H1 (cell line): Measurements from ENCODE around the gene VSX1. TPM values are rescaled to one million over a fixed set of nuclear protein-coding genes. Genes with fewer than 3 reads are reported as not detected.

Experiments
- CTCF ChIA-PET: fragments of 300-600 bp; sonication (Branson Sonifier 250); formaldehyde crosslinking; loops from one replicate; lab custom pipeline; 2021; ENCODE audit not compliant: partially characterized antibody; lab: Charles Lee
- POLR2A ChIA-PET: fragments of 300-600 bp; sonication (Branson Sonifier 250); formaldehyde crosslinking; loops from one replicate; lab custom pipeline; 2021; ENCODE audit warnings: inconsistent platforms; ENCODE audit not compliant: partially characterized antibody; lab: Charles Lee
- DNase-seq, 2 experiments: peaks; one replicate each; pipeline versions ENCODE4 v3.0.0 to v3.0.0-alpha.2; 2010 to 2022; ENCODE audit warnings: low spot score in 2 of 2, low read depth in 1 of 2, mixed read lengths in 1 of 2
- FAIRE-seq: peaks from 2 replicates; lab custom pipeline; 2011; peaks lifted over from hg19 to GRCh38; lab: Jason Lieb, UNC
- H2AFZ ChIP-seq: 2 replicates; pipeline ENCODE4 v1.8.1; 2012; ENCODE audit warnings: low read length, inconsistent platforms
- H2AK5ac ChIP-seq: 2 replicates; pipeline ENCODE4 v1.6.1; 2013; ENCODE audit warnings: low read depth, low read length
- H2BK120ac ChIP-seq: replicated peaks from 2 replicates; pipeline ENCODE3; 2013; ENCODE audit warnings: low read depth, low read length, inconsistent platforms
- H2BK12ac ChIP-seq: 2 replicates; pipeline ENCODE4 v1.6.1; 2013; ENCODE audit warnings: low read depth, low read length
- H2BK15ac ChIP-seq: 2 replicates; pipeline ENCODE4 v1.6.1; 2013; ENCODE audit warnings: low read length
- H2BK20ac ChIP-seq: 2 replicates; pipeline ENCODE4 v1.6.1; 2013; ENCODE audit warnings: low read length
- H2BK5ac ChIP-seq: 2 replicates; pipeline ENCODE4 v1.6.1; 2013; ENCODE audit warnings: low read depth, low read length
- H3K14ac ChIP-seq: 2 replicates; pipeline ENCODE4 v1.6.1; 2013; ENCODE audit warnings: inconsistent platforms; ENCODE audit not compliant: insufficient read length
- H3K18ac ChIP-seq: 2 replicates; pipeline ENCODE4 v1.6.1; 2013; ENCODE audit warnings: low read length; ENCODE audit errors: extremely low read depth
- H3K23ac ChIP-seq: 2 replicates; pipeline ENCODE4 v1.6.1; 2013; ENCODE audit warnings: inconsistent platforms; ENCODE audit not compliant: insufficient read length
- H3K23me2 ChIP-seq: 2 replicates; pipeline ENCODE4 v1.6.1; 2013; ENCODE audit warnings: low read depth, low read length
- H3K27ac ChIP-seq: 2 replicates; pipeline ENCODE4 v1.6.1; 2011; ENCODE audit warnings: low read depth, low read length, inconsistent platforms
- H3K27me3 ChIP-seq, 4 experiments: replicated peaks in 1 of 4; 1 replicate in 1 of 4; 2 replicates in 3 of 4; pipeline versions ENCODE4 v1.6.1 to v1.8.1; 2011 to 2013; ENCODE audit warnings: low read length in 3 of 4, mild to moderate bottlenecking in 3 of 4, inconsistent platforms in 2 of 4, mixed read lengths in 2 of 4, moderate library complexity in 1 of 4; ENCODE audit not compliant: control insufficient read depth in 3 of 4, insufficient read depth in 3 of 4; ENCODE audit errors: extremely low read depth in 1 of 4
- H3K36me3 ChIP-seq, 4 experiments: 2 replicates each; pipeline versions ENCODE4 v1.6.1 to v1.8.1; 2011 to 2013; ENCODE audit warnings: mild to moderate bottlenecking in 4 of 4, low read length in 3 of 4, moderate library complexity in 2 of 4, control low read depth in 1 of 4, inconsistent platforms in 1 of 4; ENCODE audit not compliant: insufficient read depth in 4 of 4, control insufficient read depth in 2 of 4
- H3K4ac ChIP-seq: replicated peaks from 2 replicates; pipeline ENCODE3; 2013; ENCODE audit warnings: low read length, low read depth, mixed read lengths, inconsistent platforms; ENCODE audit not compliant: insufficient read length
- H3K4me1 ChIP-seq, 4 experiments: replicated peaks in 1 of 4; 1 replicate in 1 of 4; 2 replicates in 3 of 4; pipeline versions ENCODE4 v1.6.1 to v1.8.1; 2011 to 2013; ENCODE audit warnings: low read length in 3 of 4, inconsistent platforms in 2 of 4, mixed read lengths in 1 of 4; ENCODE audit not compliant: insufficient read depth in 4 of 4, control insufficient read depth in 3 of 4
- H3K4me2 ChIP-seq, 2 experiments: 2 replicates each; pipeline versions ENCODE4 v1.6.1 to v1.8.1; 2011 to 2013; ENCODE audit warnings: low read depth in 2 of 2, low read length in 2 of 2, control low read depth in 1 of 2, inconsistent platforms in 1 of 2, mild to moderate bottlenecking in 1 of 2; ENCODE audit not compliant: insufficient read depth in 1 of 2
- H3K4me3 ChIP-seq, 4 experiments: fragments of 200-600, 300-600 bp in 1 of 4; sonication (generic), shearing (Covaris generic), sonication (Bioruptor Twin) in 1 of 4; 2 replicates each; pipeline versions ENCODE4 v1.5.1 to v1.8.1; 2011 to 2016; ENCODE audit warnings: low read length in 4 of 4, low read depth in 3 of 4, control low read depth in 2 of 4, inconsistent platforms in 2 of 4, mild to moderate bottlenecking in 2 of 4, mixed read lengths in 1 of 4, moderate library complexity in 1 of 4; ENCODE audit not compliant: insufficient read depth in 2 of 4; ENCODE audit errors: extremely low read depth in 1 of 4
- H3K56ac ChIP-seq: replicated peaks from 2 replicates; pipeline ENCODE3; 2013; ENCODE audit warnings: low read depth, mild to moderate bottlenecking, mixed read lengths, low read length, inconsistent platforms; ENCODE audit not compliant: insufficient read length
- H3K79me1 ChIP-seq: 2 replicates; pipeline ENCODE4 v1.6.1; 2013; ENCODE audit warnings: low read depth, low read length, control low read depth
- H3K79me2 ChIP-seq, 2 experiments: 2 replicates each; pipeline versions ENCODE4 v1.6.1 to v1.8.1; 2012 to 2013; ENCODE audit warnings: low read length in 2 of 2, mild to moderate bottlenecking in 2 of 2, inconsistent platforms in 1 of 2; ENCODE audit not compliant: insufficient read depth in 2 of 2, control insufficient read depth in 1 of 2
- H3K9ac ChIP-seq, 4 experiments: replicated peaks in 1 of 4; 1 replicate in 1 of 4; 2 replicates in 3 of 4; pipeline versions ENCODE4 v1.6.1 to v1.8.1; 2011 to 2013; ENCODE audit warnings: low read depth in 3 of 4, low read length in 3 of 4, control low read depth in 2 of 4, mild to moderate bottlenecking in 2 of 4, moderate library complexity in 2 of 4, inconsistent platforms in 1 of 4; ENCODE audit errors: extremely low read depth in 1 of 4
- H3K9me3 ChIP-seq, 2 experiments: 2 replicates each; pipeline versions ENCODE4 v1.6.1 to v1.8.1; 2012 to 2013; ENCODE audit warnings: mild to moderate bottlenecking in 2 of 2, moderate library complexity in 2 of 2, control low read depth in 1 of 2, inconsistent platforms in 1 of 2, low read depth in 1 of 2, low read length in 1 of 2, mixed read lengths in 1 of 2; ENCODE audit not compliant: insufficient read depth in 2 of 2
- H4K20me1 ChIP-seq, 2 experiments: replicated peaks in 1 of 2; 2 replicates each; pipeline versions ENCODE3 to v1.8.1; 2011 to 2013; ENCODE audit warnings: inconsistent platforms in 2 of 2, low read length in 2 of 2, mild to moderate bottlenecking in 1 of 2; ENCODE audit not compliant: insufficient read depth in 2 of 2, control insufficient read depth in 1 of 2
- H4K5ac ChIP-seq: 2 replicates; pipeline ENCODE4 v1.6.1; 2013; ENCODE audit warnings: low read length, low read depth, mixed read lengths, inconsistent platforms; ENCODE audit not compliant: insufficient read length
- H4K8ac ChIP-seq: 2 replicates; pipeline ENCODE4 v1.8.0; 2013; ENCODE audit warnings: mild to moderate bottlenecking, moderate library complexity, low read length, inconsistent platforms; ENCODE audit not compliant: insufficient read depth; ENCODE audit errors: extremely low read depth
- H4K91ac ChIP-seq: replicated peaks from 2 replicates; pipeline ENCODE3; 2013; ENCODE audit warnings: low read length, mixed read lengths, inconsistent platforms; ENCODE audit not compliant: insufficient read length
- CBX5 ChIP-seq: fragments of 300-800, 300-1000 bp; sonication (generic); IDR thresholded peaks from 2 replicates; pipeline ENCODE4 v1.7.1; 2016; ENCODE audit warnings: antibody characterized with exemption, low read length, low read depth
- CBX8 ChIP-seq: fragments of 300-800, 300-1000 bp; sonication (generic); IDR thresholded peaks from 2 replicates; pipeline ENCODE4 v1.7.1; 2016; ENCODE audit warnings: low read depth, low read length, borderline replicate concordance
- CHD2 ChIP-seq: IDR thresholded peaks from 2 replicates; pipeline ENCODE4 v1.6.1; 2012; ENCODE audit warnings: low read length, improper control_type of control experiment
- GTF2F1 ChIP-seq: IDR thresholded peaks from 2 replicates; pipeline ENCODE4 v1.6.1; 2012; ENCODE audit warnings: low read depth, low read length, improper control_type of control experiment, borderline replicate concordance
- JUN ChIP-seq: IDR thresholded peaks from 2 replicates; pipeline ENCODE4 v1.6.1; 2011; ENCODE audit warnings: low read depth, mild to moderate bottlenecking, improper control_type of control experiment, low read length
- JUND ChIP-seq: IDR thresholded peaks from 2 replicates; pipeline ENCODE4 v1.6.1; 2011; ENCODE audit warnings: mild to moderate bottlenecking, improper control_type of control experiment, low read length
- POU5F1 ChIP-seq: IDR thresholded peaks from 2 replicates; pipeline ENCODE4 v1.6.1; 2011; ENCODE audit warnings: low read depth, mild to moderate bottlenecking, low read length, moderate library complexity
- RNF2 ChIP-seq: fragments of 200-900, 300-1000 bp; sonication (generic); IDR thresholded peaks from 2 replicates; pipeline ENCODE4 v1.7.1; 2016; ENCODE audit warnings: borderline replicate concordance, low read depth, mild to moderate bottlenecking, antibody characterized with exemption, low read length; ENCODE audit not compliant: poor library complexity, severe bottlenecking; ENCODE audit errors: missing control alignments
- SIN3A ChIP-seq, 2 experiments: IDR thresholded peaks in 1 of 2; conservative IDR thresholded peaks in 1 of 2; 2 replicates each; pipeline ENCODE4 v1.6.1; 2011 to 2012; ENCODE audit warnings: low read length in 2 of 2, improper control_type of control experiment in 1 of 2, low read depth in 1 of 2, mild to moderate bottlenecking in 1 of 2
- SIRT6 ChIP-seq: IDR thresholded peaks from one replicate; pipeline ENCODE4 v1.7.1; 2012; ENCODE audit warnings: low read length, inconsistent platforms
- SUZ12 ChIP-seq: fragments of 200-600 bp; sonication (generic); IDR thresholded peaks from 2 replicates; pipeline ENCODE4 v1.6.1; 2012; ENCODE audit warnings: mild to moderate bottlenecking, inconsistent platforms, low read length, moderate library complexity, mixed read lengths
- TBP ChIP-seq: IDR thresholded peaks from 2 replicates; pipeline ENCODE4 v1.6.1; 2011; ENCODE audit warnings: low read depth, low read length, improper control_type of control experiment
- TCF12 ChIP-seq: IDR thresholded peaks from 2 replicates; pipeline ENCODE4 v1.6.1; 2011; ENCODE audit warnings: low read depth, mild to moderate bottlenecking, low read length
- WGBS, 2 experiments: shearing (Covaris generic) in 1 of 2; methylation state at CpG; one replicate each; pipeline versions ENCODE4 v1.1.6 to v1.1.7; 2013 to 2015; ENCODE audit warnings: low lambda C conversion rate in 2 of 2, mixed read lengths in 2 of 2, inconsistent platforms in 1 of 2, low coverage in 1 of 2, missing lambda C conversion rate in 1 of 2; ENCODE audit not compliant: insufficient replicate concordance in 2 of 2, insufficient coverage in 1 of 2, insufficient read length in 1 of 2; ENCODE audit errors: extremely low coverage in 1 of 2, missing lambda C conversion rate in 1 of 2; 5-methylcytosine and 5-hydroxymethylcytosine counted together
- polyA plus RNA-seq, 7 experiments: library from polyadenylated mRNA; depleted of rRNA in 3 of 7; stranded (reverse) in 5 of 7; unstranded in 2 of 7; fragments of >200 nt in 5 of 7; fragments of 200-250 nt in 2 of 7; gene quantifications; 1 replicate in 5 of 7; 2 replicates in 1 of 7; 4 replicates in 1 of 7; pipeline versions ENCODE4 v1.2.1 to v1.2.3, GENCODE V29; 2011 to 2013; ENCODE audit warnings: missing spikeins in 2 of 7, mixed read lengths in 2 of 7
- total RNA-seq: library from RNA; stranded (reverse); fragmentation: NEBNext Ultra II Directional; extraction: Animal tissue kit (Norgen Biotek cat#: 25700); gene quantifications from 2 replicates; pipeline ENCODE4 v1.2.1, GENCODE V29; 2021

Gene VSX1
- total and polyA plus RNA-seq, 2 of the 8 experiments (the other 6 are each of a cell fraction or from before 2014, with no cell fraction given), result 0.14 TPM; not detected in 1

DNA sequence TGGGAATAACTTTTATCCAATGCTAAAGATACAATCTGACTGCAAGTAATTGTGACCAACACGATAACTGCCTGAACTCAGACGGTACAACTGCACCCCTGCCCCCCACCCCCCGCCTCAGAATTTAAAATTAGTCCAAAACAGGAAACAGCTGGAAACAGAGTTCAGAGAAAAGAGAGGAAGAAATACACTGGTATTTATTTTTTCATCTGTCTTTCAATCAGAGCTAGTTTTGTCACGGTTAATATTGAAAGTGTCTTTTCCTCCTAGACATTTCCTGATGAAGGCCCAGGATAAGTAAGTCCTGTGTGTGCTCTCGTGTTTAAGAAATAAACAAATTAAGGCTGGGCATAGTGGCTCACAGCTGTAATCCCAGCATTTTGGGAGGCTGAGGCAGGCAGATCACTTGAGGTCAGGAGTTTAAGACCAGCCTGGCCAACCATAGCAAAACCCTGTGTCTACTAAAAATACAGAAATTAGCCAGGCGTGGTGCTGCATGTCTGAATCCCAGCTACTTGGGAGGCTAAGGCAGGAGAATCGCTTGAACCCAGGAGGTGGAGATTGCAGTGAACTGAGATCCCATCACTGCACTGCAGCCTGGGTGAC is 45.5 kb downstream of the VSX1 start:
- H3K36me3 ChIP-seq, result no peaks in the 10 kb centered on the region
- H3K27ac ChIP-seq, result no peak overlapping the region
- H3K79me2 ChIP-seq, result no peaks in the 10 kb centered on the region
- DNase-seq (no peak), FAIRE-seq (no peak)
- H2BK5ac ChIP-seq, result no peak overlapping the region
- no peak overlapping the region for H3K56ac ChIP-seq
- H3K23me2 ChIP-seq, result no peaks in the 10 kb centered on the region
- no peak overlapping the region for H3K4ac ChIP-seq
- H3K27me3 ChIP-seq, result no peaks in the 10 kb centered on the region; a peak in 1 of 7 replicates
- H4K91ac ChIP-seq, result no peak overlapping the region
- 83% methylated on average over 7 of the region's 7 CpGs; no CpG with 5 or more reads in 1 of the 2 experiments for WGBS, 2 experiments
- no peaks in the 10 kb centered on the region for H3K79me1 ChIP-seq
- H3K4me3 ChIP-seq, result no peak overlapping the region
- ChIA-PET POLR2A (interaction anchor here (0.6 kb wide), 1 partner anchor 29 kb away, joined by 4 read pairs; no protein-coding TSS in a partner anchor), CTCF (interaction anchor here (0.8 to 1.5 kb wide), 2 partner anchors 23 to 29 kb away, joined by 3 read pairs; no protein-coding TSS in a partner anchor)
- no peak overlapping the region for H2BK15ac ChIP-seq
- peaks cover 0 to 5% of the 10 kb centered on the region in 2 experiments; a peak in 1 of 4 replicates for H3K9me3 ChIP-seq
- H3K9ac ChIP-seq, result no peak overlapping the region
- no peak overlapping the region for H3K23ac ChIP-seq
- no peak overlapping the region for H2AK5ac ChIP-seq
- no peak overlapping the region for H3K14ac ChIP-seq
- no peak overlapping the region for H2BK120ac ChIP-seq
- H4K8ac ChIP-seq, result no peak overlapping the region
- H2BK12ac ChIP-seq, result no peak overlapping the region
- no peak overlapping the region for H4K5ac ChIP-seq
- no peaks in the 10 kb centered on the region for H4K20me1 ChIP-seq
- H2AFZ ChIP-seq, result no peak overlapping the region
- no peak overlapping the region for H2BK20ac ChIP-seq
- peaks cover 0 to 5% (median 1%) of the 10 kb centered on the region in 4 experiments; a peak in 3 of 7 replicates for H3K4me1 ChIP-seq
- no peak overlapping the region for H3K4me2 ChIP-seq
- H3K18ac ChIP-seq, result no peak overlapping the region
- TF ChIP-seq CBX8, result no peak
- TF ChIP-seq TBP, result no peak
- no peak for TF ChIP-seq POU5F1
- no peak for TF ChIP-seq SUZ12
- no peak for TF ChIP-seq CBX5
- no peak for TF ChIP-seq SIRT6
- no peak for TF ChIP-seq CHD2
- no peak for TF ChIP-seq GTF2F1
- no peak for TF ChIP-seq JUND
- no peak for TF ChIP-seq JUN
- TF ChIP-seq SIN3A (conservative IDR thresholded peaks at IDR 0.05 in 1 of 2, IDR thresholded peaks at IDR 0.05 in 1 of 2; ENCODE audit: low read depth in 1 of 2, low read length in 2 of 2), result no peak
- no peak for TF ChIP-seq TCF12
- no peak for TF ChIP-seq RNF2
